NOMO-1 (cell line): ENCODE measurements around the gene LCN6.
A peak's percentile ranks its signal among the peaks of the same experiment; 100 is the strongest.

ENCODE experiments used
- DNase-seq, 2 experiments: peaks; one replicate each; lab custom pipeline; 2025; ENCODE audit not compliant: unreplicated experiment in 2 of 2; lab: John Stamatoyannopoulos, UW

Gene LCN6

DNA sequence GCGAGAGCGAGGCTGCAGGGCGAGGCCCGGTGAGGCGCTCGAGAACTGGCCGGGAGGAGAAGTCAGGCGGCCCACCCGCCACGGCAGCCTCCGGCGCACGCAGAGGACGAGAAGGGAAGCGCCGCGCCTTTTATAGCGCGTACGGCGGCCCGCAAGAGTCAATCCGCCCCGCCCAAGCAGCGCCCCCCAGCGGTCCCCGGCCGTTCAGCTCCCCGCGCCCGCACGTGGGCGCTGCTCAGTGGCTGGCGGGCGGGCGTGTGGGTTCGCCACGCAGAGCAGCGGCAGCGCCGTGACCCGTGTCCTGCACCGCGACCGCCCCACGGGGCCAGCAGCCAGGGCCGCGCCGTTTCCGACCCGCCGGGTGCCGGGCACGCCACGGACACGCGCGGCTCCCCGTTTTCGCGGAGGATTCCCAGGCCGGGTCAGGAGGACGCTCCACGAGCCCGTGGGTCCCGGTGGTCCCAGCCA, 20.2 kb downstream of the LCN6 start:
- peak; percentile 84 to 90 for DNase-seq

DNA sequence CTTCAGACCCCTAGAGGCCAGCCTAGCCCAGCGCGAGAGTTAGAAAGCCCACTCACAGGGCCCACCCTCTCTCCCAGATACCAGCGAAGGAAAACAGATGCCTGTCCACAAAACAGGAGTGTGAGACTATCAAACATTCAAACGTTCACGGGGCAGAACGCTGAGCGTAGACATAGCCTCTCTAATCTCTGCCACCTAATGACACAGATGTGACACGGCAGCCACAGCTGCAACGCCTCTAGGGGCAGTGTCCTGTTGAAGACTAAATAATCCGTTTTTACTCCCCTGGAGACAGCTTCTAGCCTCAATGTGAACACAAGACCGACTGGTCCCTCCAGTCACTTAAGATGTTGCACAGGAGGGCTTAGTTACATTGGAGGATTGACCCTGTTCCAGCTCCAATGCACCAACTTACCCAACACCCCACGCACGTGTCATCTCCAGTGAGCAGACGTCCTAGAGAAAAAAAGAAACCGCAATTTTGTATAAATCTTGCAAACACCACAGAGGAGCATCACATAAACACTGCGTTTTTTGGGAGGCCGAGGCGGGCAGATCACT, 21.6 kb downstream of the LCN6 start:
- DNase-seq = peak; percentile 45 to 75

DNA sequence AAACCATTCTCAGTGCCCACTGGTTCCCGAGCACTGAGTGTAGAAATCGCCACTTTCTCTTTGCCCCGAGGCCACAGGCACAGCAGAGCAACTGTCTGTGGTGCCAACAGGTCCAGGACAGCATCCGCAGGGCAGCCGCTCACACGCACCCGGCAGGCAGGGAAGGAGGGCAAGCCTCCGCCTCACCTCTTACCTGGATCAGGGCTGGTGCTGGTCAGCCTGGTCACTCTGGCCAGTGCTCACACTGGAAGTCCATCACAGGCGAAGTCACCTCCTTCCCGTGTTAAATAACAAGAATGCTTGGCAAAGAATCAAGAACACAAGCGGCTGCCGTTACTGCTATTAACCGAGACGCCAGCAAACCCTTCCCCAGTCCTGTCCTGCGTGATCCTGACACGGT, 22.2 kb downstream of the LCN6 start:
- no peak for DNase-seq

DNA sequence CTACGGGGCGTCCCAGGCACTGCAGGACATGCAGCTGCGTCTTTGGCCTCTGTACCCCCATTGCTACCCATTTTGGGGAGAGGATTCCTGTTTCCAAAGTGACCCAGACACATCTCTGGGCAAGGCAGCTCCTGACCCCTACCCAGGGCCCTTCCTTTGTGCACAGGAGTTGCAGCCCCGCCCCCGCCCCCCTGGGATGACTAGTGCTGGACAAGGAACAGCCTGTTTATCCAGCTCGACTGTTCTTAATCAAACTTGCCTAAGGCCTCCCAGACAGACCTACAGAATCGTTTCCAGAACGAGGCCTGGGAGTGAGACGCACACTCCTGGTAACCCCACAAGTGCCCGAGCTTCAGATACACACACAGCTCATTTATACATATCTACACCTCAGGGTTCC, 22.7 kb downstream of the LCN6 start:
- no peak for DNase-seq

DNA sequence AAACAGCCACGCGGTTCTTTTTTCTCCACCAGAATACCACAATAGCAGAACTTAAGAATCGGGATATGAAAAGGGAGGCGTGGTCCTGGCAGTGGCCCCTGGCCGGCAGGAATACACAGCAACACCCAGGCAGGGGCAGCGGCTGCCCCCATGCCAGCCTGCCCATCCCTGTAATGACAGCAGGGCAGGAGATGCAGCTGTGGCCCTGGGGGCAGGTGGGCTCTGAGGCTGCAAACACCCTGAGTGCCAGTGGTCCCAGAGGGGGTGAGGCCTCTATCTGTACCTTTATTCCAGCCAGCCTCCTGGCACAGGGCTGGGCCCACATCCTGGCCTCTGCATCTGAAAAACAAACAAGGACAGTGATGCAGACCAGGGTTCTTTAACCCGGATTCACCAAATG, 23.6 kb downstream of the LCN6 start:
- DNase-seq = no peak

DNA sequence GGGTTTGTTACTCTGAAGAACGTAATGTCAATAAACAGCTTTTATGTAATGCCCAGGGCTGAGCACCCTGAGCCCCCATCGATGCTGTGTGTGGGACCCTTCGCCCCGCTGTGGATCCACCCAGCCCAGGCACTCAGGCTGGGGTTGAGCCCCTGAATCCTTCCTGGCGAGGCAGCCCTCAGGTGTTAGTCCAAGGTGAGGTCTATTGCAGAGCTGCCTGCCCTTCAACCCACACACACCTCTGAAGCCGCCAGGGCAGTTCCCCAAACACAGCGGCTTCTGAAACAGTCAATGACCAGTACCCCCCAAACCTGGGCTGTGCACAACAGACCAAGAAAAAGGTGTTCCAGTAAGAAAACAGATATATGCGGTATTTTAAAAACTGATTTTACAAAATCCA, 24.3 kb downstream of the LCN6 start:
- no peak for DNase-seq

DNA sequence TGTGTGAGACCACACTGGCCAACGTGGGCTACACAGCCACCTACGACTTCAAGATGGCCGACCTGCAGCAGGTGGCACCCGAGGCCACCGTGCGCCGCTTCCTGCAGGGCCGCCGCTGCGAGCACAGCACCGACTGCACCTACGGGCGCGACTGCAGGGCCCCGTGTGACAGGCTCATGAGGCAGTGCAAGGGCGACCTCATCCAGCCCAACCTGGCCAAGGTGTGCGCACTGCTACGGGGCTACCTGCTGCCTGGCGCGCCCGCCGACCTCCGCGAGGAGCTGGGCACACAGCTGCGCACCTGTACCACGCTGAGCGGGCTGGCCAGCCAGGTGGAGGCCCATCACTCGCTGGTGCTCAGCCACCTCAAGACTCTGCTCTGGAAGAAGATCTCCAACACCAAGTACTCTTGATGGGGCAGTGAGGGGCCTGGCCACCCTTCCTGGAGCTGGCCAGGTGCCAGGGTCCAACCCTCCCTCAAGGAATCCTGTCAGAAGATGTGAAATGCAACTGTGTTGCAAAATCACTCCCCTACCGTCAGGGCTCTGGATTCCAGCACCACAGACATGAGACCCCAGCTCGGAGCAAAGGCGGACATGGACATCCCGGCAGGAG, 24.9 kb downstream of the LCN6 start:
- DNase-seq = no peak

DNA sequence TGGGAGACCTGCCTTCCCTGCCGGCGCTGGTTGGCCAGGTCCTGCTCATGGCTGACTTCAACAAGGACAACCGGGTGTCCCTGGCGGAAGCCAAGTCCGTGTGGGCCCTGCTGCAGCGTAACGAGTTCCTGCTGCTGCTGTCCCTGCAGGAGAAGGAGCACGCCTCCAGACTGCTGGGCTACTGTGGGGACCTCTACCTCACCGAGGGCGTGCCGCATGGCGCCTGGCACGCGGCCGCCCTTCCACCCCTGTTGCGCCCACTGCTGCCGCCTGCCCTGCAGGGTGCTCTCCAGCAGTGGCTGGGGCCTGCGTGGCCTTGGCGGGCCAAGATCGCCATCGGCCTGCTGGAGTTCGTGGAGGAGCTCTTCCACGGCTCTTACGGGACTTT, 25.4 kb downstream of the LCN6 start:
- DNase-seq = no peak

DNA sequence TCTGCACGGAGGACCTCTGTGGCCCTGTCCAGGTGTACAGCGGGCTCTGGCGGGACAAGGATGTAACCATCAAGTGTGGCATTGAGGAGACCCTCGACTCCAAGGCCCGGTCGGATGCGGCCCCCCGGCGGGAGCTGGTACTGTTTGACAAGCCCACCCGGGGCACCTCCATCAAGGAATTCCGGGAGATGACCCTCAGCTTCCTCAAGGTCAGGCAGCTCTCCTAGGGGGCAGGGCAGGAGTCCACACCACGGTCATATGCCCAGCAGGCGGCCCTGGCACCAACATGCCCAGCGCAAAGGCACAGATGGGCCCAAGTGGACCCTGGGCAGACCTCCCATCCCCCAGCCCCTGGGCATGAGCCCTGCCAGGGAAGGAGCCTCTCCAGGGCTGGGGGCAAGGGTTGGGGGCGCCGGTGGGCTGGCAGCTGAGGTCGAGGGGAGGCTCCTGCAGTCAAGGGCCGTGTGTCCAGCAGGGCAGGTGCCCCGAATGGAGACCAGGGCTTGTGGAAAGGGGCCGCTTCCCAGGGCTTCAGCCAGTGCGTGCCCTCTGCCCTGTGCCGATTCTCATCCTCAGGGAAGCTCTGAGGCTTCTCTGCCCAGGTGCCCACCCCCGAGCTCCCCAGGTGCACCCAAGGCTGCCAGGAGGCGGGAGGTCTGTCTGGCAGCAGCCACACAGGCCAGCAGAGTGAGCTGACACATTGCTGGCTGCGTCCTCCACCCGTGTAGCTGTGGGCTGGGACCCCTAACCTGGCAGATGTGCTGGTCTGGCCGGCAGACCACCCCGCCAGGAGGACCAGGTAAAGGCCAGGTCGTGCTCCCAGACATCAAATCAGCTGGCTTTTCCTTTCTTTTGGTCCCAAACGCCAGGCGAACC, 26.0 kb downstream of the LCN6 start:
- no peak for DNase-seq

DNA sequence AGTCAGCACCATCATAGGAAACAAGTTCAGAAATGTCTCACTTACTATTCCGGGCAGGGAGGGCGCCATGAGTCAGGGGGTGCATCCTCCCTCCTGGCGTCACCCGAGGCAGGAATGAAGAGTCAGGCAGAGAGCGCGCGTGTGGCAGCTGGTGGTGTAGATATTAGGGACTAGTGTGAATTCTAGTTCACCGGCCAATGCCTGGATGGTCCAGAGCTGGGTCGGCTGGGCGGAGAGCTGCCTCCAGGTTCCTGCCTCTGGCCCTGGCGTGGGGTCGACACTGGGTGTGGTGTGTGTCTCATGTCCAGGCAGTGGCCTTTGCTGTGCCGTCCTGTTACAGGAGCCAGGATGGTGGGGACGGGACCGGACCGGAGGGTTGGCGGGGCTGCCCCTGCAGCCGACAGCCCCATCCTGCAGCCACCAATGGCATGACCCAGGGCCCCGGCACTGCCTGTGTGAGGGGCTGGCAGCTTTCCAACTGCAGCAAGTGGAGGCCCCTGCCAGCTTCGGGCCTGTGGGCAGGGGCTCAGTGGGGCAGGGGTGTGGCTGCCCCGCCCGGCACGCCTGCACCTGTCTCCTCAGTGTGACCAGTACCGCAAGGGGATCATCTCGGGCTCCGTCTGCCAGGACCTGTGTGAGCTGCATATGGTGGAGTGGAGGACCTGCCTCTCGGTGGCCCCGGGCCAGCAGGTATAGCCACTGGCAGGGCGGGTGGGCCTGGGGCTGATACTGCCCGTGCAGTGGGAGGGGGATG, 26.8 kb downstream of the LCN6 start:
- no peak for DNase-seq

DNA sequence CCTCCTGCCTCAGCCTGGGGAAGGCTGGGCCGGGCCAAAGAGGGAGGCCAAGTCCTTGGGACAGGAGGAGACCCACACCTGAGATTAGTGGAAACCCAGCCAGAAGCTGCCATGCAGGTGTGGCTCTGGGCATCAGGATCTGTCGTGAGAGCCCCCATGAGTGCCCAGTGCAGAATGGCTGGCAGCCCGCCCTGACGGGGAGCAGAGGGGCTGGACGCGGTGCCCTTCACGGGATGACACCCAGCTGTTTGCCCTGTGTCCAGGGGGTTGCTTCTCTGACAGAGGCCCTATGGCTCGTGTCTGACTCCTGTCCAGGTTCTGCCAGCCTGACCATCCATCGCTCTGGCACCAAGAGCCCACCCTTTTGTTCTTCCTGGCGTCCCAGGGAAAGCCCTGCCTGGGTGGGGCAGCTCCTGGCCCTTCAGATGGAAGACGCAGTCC, 27.4 kb downstream of the LCN6 start:
- DNase-seq = no peak

DNA sequence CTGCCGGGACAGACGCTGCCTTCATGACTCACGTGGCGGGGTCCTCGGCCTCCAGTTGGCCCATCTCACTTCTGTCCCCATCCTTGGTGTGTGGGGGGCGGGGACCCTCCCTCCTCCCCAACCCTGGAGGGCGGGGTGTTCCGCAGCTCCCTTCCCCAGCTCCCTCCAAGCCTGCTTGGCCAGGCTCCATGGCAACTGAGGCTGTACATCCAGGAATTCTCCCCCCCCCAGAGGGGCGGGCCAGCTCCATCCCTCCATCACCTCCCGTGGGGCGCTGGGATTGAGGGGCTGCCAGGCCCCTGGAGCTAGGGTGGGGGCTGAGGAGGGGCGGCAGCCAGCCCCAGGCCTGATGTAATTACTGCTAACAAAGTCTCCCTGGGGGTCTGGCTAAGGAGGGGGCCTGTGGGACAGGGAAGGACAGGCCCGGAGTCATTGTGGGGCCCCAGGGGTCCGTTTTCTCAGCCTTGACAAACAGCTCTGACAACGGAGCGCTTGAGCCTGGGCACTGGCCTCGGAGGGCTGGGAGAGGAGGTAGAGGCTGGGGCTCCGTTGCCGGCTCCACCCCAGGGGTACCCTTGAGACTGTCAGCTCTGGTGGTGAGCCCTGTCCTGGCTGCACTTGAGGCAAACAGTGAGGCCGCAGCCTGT, 28.0 kb downstream of the LCN6 start:
- DNase-seq = no peak

DNA sequence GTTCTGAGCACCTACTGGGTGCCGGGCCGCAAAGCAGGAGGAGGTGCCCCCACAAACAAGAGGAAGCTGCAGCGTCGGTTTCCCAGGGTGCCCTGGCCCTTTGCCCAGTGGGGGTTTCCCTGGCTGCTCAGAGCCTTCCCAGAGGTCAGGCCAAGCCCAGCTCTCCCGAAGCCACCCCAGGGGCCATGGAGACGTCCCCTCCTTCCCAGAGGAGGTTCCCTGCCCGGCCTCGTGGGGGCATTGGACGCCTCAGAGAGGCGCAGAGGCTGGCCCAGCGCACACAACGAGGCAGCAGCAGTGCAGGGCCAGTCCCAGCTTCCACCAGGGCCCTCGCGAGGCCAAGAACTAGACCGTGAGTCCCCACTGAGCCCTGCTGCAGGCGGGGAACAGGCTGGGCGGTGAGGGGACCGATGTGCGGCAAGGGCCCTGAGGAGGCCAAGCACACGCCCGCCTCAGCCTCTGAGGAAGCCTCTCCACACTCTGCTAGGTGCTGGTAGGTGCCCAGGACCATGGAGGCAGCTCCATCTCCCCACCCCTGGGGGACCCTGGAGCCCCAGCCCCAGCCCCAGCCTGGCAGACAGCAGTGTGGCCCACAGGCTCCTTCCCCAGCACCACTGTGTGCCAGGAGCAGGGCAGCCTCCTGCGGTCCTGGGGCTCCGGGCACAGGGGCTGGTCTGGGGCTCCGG, 29.0 kb downstream of the LCN6 start:
- no peak for DNase-seq

DNA sequence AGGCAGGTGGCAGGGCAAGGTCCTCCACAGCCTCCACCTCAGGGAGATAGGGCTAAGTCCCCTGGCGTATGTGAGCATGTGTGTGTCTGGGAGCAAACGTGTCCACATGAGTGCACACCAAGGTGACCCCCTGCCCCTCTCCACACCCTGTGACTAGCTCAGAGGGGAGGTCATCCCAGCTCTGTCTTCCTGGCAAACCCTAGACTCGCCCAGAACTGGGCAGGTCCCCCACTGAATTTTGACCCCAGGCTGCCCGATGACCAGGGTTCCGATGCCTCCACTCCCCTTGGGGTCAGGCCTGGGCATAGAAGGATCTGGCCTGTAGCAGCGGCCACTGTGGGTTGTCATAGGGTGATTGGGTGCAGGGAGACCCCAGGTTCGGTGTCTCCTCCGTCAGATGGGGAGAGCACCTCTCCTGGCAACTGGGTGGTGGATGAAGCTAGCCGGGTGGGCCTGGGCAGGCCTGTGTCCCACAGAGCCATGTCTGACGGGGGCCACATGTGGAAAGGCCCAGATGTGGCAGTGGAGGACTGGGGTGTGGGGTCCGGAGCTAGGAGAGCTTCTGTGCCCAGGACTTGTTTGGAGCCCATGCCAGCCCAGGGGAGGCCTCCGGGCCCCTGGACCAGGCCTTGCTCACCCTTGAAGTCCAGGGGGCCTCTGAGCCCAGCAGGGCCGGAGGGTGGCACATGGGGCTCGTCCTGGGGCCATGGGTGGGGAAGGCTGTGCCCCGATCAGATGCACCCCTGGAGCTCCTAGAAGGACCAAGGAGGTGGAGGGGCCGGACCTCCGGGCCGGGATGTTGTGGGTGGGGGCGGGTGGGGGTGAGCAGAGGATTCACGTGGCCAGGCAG, 29.8 kb downstream of the LCN6 start:
- DNase-seq = no peak

DNA sequence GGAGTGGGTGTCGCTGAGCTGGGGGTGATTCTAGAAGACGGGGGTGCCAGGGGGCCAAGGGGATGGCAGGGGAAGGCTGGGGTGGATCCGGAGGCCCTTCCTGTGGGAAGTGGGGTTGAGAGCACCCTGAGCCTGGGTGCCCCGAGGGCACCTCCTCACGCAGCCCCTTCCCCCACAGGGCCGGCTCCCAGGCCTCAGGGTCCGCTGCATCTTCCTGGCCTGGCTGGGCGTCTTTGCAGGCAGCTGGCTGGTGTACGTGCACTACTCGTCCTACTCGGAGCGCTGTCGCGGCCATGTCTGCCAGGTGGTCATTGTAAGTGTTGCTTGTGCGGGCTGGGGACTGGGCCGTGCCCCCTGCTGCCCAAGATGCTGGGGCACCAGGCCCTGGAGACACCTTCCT, 30.9 kb downstream of the LCN6 start:
- DNase-seq = no peak

DNA sequence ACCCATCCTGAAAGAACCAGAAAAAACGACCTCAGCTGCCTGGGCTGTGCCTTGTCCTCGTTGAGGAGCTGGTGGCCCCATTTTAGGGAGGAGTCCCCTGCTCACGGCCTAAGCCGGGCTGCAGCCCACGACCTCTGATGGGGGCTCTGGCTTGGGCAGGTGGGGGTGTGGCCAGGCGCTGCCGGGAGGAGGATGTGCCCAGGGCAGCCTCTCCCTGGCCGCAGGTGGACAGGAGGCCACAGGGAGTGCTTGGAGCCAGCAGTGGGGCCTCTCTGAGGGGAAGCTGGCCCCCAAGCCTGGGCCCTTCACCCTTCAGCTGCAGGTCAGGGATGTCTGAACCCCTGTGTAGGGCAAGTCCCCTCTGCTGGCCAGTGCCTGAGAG, 33.4 kb downstream of the LCN6 start:
- DNase-seq = no peak

DNA sequence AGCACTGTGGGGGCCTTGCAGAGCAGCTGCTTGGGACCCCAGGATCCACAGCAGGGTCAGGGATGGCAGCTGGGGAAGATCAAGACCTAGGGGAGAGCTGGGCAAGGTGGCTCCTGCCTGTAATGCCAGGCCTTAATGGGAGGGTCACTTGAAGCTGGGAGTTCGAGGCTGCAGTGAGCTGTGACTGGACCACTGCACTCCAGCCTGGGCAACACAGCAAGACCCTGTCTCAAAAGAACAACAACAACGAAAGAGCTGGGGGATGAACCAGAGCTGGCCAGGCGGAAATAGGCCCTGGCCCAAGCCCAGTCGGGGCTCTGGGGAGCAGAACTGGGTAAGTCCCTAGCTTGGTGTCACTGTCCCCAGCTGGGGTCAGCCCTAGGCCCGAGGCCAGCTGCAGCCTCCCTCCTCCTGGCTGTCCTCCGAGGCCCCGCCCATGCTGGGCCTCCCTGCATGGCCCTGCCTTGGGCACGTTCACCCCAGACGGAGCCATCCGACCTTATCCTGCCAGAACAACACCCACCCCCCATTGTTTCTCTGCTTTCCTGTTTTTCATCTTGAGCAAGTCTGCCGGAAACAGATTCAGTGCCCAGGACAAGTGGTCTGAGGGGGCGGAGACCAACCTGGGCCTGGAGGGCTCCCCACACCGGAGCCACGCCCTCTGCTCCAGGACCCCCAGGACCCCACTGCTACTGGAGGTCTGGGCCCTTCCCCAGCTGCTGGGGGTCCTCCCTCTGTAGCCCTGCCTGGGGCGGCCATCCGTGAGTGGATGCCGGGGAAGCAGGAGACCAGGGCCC, 34.0 kb downstream of the LCN6 start:
- no peak for DNase-seq

DNA sequence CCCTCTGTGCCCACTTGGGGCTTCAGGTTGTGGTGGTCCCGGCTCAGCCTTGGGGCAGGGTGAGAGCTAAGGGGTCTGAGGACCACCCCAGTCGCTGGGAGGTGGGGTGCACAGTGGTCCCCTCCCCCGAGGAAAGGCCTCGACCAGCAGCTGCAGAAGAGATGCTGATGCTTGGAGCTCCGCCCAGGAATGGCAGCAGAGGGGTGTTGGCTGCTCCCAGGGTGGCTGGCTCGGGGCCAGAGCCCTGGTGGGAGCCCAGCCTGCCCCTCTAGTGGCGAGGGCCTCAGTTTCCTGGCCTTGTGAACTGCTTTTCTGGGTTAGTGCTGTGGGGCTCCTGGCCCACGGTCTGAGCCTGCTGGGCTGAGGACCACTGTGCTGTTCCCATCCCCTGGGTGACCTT, 34.8 kb downstream of the LCN6 start:
- no peak for DNase-seq
